ENCODE results near the gene CCDC73.
"Not testable (repeated sequence)": the region's sequence is repeated elsewhere in the genome, so short reads cannot be mapped to it uniquely, and the experiment has no call there.

CCDC73 gene

DNA sequence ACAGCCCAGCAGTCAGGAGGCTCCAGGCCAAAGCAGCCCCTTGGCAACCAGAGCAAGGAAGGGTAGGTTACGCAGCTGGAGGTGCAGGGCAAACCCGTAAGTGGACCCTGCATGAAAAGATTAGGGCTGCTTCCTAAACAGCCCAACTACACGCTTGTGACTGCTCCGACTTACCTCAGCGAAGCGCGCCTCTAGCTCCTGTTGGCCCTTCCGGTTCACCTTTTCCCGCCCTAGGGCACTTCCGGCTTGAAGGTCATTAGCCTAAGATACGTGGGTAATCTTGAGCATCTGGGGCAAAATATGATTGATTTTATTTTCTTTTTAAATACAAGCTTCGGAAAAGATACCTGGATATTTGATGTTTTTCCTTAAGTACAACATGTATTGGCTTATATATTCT is at the start of gene CCDC73:
Gene CCDC73, minus strand, starts transcription at position 224 of the 400 bp plus-strand sequence. CDS start 34,419 bp downstream, outside the sequence.
- DNase-seq, result no peak

DNA sequence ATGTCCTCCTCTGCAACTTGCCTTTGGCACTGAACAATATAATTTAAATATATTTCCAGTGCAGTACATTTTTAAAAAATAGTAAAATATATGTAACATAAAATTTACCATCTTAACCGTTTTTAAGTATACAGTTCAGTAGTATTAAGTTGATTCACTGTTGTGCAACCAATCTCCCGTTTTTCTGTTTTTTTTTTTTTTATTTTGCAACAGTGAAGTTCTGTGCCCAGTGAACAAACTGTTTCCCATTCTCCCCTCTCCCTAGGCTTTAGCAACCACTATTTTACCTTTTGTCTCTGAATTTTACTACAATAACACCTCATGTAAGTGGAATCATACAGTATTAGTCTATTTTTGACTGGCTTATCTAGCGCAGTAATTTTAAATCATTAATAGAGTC is 49.1 kb upstream of the CCDC73 start:
- DNase-seq, result no peak

- no peak for DNase-seq
These were observed 46.1 kb upstream of the CCDC73 start for GRCh38 chr11:32840587-32840986.

DNA sequence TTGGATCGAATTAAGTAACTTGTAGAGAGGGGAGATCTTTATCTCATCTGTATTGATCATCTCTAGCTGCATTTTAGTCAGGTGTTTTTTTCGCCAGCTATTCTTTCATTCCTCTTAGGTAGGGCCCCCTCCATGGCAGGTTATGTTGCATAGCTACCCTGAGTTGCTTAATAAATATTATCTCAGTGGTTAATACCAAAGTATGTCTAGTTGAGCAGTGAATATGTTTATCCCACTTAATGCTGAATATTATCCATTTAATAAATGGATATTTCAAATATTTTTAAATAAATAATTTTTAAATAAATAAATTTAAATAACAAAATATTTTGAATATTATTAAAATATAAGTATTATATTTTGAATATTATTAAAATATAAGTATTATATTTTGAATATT is 44.8 kb upstream of the CCDC73 start:
- no peak for DNase-seq

DNA sequence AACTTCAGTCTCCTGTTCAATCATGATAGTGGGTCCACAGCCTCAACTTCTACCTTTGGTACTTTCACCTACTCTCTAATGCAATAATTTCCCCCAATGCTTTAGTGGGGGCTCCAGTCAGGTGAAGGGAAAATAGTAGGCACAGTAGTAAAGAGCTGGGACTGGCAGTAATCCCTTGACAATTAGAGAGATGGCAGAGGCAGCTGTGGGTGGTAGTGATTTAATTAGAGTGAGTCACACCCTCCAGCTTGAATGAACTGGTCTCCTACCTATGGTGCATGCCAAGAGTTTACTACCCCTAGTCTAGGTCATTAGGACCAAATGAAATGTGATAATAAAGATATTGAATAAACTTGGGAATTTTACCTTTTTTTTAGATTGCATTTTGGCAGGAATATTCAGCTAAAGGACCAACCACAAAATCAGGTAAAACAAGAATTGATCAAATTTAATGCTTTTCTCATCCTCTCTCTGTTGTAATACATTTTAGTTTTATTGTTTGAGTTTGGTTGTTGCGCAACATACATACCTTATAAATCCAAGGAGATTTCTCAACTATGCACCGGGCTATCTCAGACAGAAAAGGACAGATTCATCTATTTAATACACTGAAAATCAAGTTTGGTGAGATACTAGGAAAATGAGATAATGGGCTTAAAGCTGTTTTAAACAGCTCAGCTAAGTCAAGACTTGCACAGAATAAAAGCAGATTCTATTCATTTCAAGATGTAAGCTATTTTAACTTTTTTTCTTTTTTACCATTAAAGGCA is 44.2 kb upstream of the CCDC73 start:
- DNase-seq, result no peak

DNA sequence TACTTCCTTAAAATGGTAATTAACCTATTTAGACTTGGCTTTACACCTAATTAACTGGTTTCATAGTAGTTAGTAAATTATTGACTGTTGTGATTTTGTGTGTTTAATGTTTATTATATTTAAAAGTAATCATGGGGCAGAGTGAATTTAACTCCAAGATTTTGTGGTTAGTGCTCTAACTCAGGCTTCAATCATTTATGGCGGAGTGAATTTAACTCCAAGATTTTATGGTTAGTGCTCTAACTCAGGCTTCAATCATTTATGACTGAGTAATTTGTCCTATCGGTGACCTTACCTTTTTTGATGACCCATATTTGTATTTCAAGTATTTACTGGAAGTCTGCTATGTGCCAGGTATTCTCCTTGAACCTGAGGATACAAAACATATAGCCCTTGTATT is 42.5 kb upstream of the CCDC73 start:
- no peak for DNase-seq

GRCh38 chr11:32833921-32834320 is 39.5 kb upstream of the CCDC73 start:
- no peak for DNase-seq

GRCh38 chr11:32831221-32831620 is 36.8 kb upstream of the CCDC73 start:
- DNase-seq, result no peak

GRCh38 chr11:32830796-32831195 is 36.3 kb upstream of the CCDC73 start:
- DNase-seq, result no peak

- no peak for DNase-seq
These were observed 35.9 kb upstream of the CCDC73 start for GRCh38 chr11:32830413-32830738.

GRCh38 chr11:32829680-32830412 is 35.4 kb upstream of the CCDC73 start, which contains the start of gene PRRG4:
TSS of gene PRRG4 (plus strand) at chr11:32829927. CDS start at chr11:32830530, 603 bp downstream.
- DNase-seq, result no peak

GRCh38 chr11:32829157-32829679 is 34.8 kb upstream of the CCDC73 start:
- DNase-seq, result no peak

- DNase-seq, result no peak
These were observed 32.8 kb upstream of the CCDC73 start for GRCh38 chr11:32827276-32827675.

- no peak for DNase-seq
These were observed 31.7 kb upstream of the CCDC73 start for GRCh38 chr11:32826113-32826512.

DNA sequence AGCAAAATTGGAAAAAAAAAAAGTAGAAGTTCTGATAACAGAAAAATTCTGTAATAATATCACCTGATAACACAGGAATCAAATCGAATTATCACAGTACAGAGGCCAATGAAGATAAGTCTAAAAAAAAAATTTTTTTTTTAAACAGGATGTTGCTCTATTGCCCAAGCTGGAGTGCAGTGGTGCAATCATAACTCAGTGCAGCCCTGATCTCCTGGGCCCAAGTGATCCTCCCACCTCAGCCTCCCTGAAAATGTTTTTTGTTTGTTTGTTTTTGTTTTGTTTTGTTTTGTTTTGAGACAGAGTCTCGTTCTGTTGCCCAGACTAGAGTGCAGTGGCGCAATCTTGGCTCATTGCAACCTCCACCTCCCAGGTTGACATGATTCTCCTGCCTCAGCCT is 29.2 kb upstream of the CCDC73 start:
- not testable (repeated sequence) for DNase-seq

DNA sequence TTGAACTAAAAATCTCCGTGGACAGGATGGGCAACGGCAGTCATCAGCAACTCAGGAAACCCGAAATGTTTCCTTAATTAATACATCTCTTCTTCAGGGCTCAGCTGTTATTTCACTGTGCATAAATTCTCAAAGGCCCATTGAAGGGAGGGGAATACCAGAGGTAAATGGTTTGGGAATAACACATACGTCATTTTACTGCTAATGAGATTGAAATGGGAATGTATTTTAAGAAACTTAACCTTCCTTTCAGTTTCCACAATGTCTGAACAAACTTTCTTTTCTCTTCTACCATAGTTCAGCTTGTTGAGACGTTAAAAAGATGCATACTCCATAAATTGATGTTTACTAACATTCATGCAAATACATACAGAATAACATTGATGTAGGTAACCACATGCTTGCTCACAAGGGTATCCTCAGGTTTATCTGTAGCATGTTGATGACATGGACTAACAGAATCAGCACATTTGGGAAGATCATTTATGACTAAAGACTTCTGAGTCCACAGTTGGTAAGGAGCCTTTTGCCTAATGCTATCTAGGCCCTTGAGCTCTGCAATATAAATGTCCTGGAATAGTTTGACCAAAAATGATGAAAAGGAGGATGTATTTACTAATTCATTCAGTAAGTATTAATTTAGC is 27.6 kb upstream of the CCDC73 start:
- DNase-seq, result no peak

- no peak for DNase-seq
These were observed 27.1 kb upstream of the CCDC73 start for GRCh38 chr11:32821517-32821916.

DNA sequence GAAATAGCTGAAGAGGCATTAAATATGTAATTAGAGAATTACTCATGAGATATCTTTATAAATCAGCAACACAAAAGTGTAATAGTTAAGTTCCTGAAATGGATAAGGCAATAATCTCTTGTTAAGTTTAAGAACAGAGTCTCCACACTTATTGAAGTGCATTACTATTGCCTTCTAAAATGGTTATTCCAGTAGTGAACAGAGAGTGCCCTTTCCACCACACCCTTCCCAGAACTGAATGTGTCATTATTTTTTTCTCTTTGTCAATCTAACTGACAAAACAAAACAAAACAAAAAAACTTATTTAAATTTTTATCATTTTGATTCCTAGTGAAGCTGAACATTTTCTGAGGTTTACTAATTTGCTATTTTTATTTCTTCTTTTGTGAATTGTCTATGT is 26.0 kb upstream of the CCDC73 start:
- no peak for DNase-seq

DNA sequence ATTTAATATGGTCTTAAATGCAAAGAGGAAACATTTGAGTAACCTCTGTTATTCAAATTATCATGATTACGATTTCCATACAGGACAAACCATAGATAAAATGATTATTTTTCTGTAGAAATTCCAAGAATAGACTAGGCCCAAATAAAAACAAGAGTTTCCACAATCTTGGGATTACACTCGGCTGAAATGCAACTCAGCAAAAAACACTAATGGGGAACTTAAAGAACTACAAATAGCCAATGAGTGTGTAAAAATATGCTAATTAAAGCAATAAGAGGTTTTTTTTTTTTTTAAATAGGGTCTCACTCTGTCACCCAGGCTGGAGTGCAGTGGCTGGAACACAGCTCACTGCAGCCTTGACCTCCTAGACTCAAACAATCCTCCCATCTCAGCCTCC is 24.7 kb upstream of the CCDC73 start:
- DNase-seq, result no peak

DNA sequence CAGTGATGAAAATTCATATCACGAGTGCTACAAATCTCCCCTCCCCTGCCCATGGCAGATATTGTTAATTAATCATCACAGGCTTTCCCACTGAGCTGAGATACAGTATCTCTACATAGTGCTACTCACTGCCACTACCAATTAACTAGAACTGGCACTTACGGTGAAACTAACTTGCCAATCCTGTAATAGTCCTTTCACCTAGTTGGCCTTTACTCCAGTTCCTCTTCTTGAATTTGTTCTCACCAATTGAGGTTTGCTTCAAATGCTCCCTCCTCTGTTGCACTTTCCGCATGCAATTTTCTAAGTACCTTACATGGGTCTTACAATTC is 23.4 kb upstream of the CCDC73 start:
- no peak for DNase-seq

- DNase-seq, result no peak
These were observed 22.9 kb upstream of the CCDC73 start for GRCh38 chr11:32817181-32817851.

GRCh38 chr11:32809313-32809712 is 14.9 kb upstream of the CCDC73 start:
- DNase-seq, result peak; percentile 53

DNA sequence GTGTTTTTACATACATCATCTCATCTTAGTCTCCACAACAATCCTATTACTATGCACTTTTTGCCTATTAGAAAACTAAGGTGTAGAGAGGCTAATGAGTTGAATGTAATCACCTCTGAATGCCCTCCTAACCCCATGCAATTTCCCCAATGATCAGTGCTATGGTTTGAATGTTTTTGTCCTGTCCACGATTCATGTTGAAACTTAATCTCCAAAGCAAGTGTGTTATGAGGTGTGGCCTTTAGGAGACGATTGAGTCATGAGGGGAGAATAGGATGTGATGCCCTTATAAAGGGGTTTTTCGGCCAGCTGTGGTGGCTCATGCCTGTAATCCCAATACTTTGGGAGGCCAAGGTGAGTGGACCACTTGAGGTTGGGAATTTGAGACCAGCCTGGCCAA is 2.0 kb upstream of the CCDC73 start:
- no peak for DNase-seq
